Fibroblast of lung (primary cell): ENCODE measurements around the gene ATP1A3. TPM values are rescaled to one million over a fixed set of nuclear protein-coding genes. Genes with fewer than 3 reads are reported as not detected.

Source experiments
- DNase-seq, 2 donors: peaks; one replicate each; pipeline versions ENCODE4 v3.0.0 to v3.0.0-alpha.2; 2010; ENCODE audit warnings: low read depth in 2 of 2
- H2AFZ ChIP-seq: 2 replicates; pipeline ENCODE4 v1.5.1; 2012; ENCODE audit warnings: low read length, control low read depth, inconsistent platforms
- H3K27ac ChIP-seq: 2 replicates; pipeline ENCODE4 v1.5.1; 2011; ENCODE audit warnings: low read length, control low read depth; ENCODE audit not compliant: insufficient read depth
- H3K27me3 ChIP-seq: 2 replicates; pipeline ENCODE4 v1.5.1; 2011; ENCODE audit warnings: mild to moderate bottlenecking, low read length; ENCODE audit not compliant: control insufficient read depth, insufficient read depth
- H3K36me3 ChIP-seq: 2 replicates; pipeline ENCODE4 v1.5.1; 2011; ENCODE audit warnings: low read length; ENCODE audit not compliant: control insufficient read depth, insufficient read depth
- H3K4me1 ChIP-seq: 2 replicates; pipeline ENCODE4 v1.5.1; 2011; ENCODE audit warnings: low read length; ENCODE audit not compliant: control insufficient read depth, insufficient read depth; ENCODE audit errors: extremely low read depth
- H3K4me2 ChIP-seq: 2 replicates; pipeline ENCODE4 v1.5.1; 2011; ENCODE audit warnings: low read length, control low read depth; ENCODE audit not compliant: insufficient read depth; ENCODE audit errors: extremely low read depth
- H3K4me3 ChIP-seq, 4 experiments: fragments of 200-600 bp in 1 of 4; sonication (generic) in 1 of 4; replicated peaks in 1 of 4; 2 replicates each; pipeline ENCODE4 v1.5.1; 2011 to 2016; ENCODE audit warnings: low read length in 4 of 4, low read depth in 3 of 4, mild to moderate bottlenecking in 3 of 4, control low read depth in 2 of 4, inconsistent platforms in 1 of 4, mixed read lengths in 1 of 4; ENCODE audit not compliant: insufficient read depth in 1 of 4; ENCODE audit errors: control extremely low read depth in 1 of 4
- H3K79me2 ChIP-seq: 2 replicates; pipeline ENCODE4 v1.5.1; 2012; ENCODE audit warnings: mild to moderate bottlenecking, low read length, inconsistent platforms; ENCODE audit not compliant: control insufficient read depth, insufficient read depth
- H3K9ac ChIP-seq: 2 replicates; pipeline ENCODE4 v1.5.1; 2011; ENCODE audit warnings: mild to moderate bottlenecking, low read length, control low read depth; ENCODE audit not compliant: insufficient read depth
- H3K9me3 ChIP-seq: 2 replicates; pipeline ENCODE4 v1.5.1; 2012; ENCODE audit warnings: low read depth, low read length; ENCODE audit not compliant: control insufficient read depth, insufficient read depth
- H4K20me1 ChIP-seq: 2 replicates; pipeline ENCODE4 v1.5.1; 2011; ENCODE audit warnings: low read length; ENCODE audit not compliant: control insufficient read depth, insufficient read depth; ENCODE audit errors: extremely low read depth
- CTCF ChIP-seq, 2 donors: IDR thresholded peaks in 1 of 2; conservative IDR thresholded peaks in 1 of 2; 1 replicate in 1 of 2; 2 replicates in 1 of 2; pipeline ENCODE4 v1.5.1; 2011 to 2012; ENCODE audit warnings: low read length in 2 of 2, control low read depth in 1 of 2, inconsistent platforms in 1 of 2, low read depth in 1 of 2, mild to moderate bottlenecking in 1 of 2
- EZH2 ChIP-seq: IDR thresholded peaks from 2 replicates; pipeline ENCODE4 v1.5.1; 2012; ENCODE audit warnings: low read length, control low read depth, mild to moderate bottlenecking; ENCODE audit errors: missing control alignments
- polyA plus RNA-seq, 2 donors: library from polyadenylated mRNA; depleted of rRNA in 1 of 2; stranded (reverse) in 1 of 2; unstranded in 1 of 2; fragments of >200 nt; gene quantifications; 2 replicates each; pipeline ENCODE4 v1.2.1, GENCODE V29; 2011 to 2012; ENCODE audit warnings: missing spikeins in 1 of 2
- total RNA-seq: library from RNA; depleted of rRNA; stranded (reverse); fragments of >200 nt; gene quantifications from 2 replicates; pipeline ENCODE4 v1.2.1, GENCODE V29; 2014

The ATP1A3 gene
- total and polyA plus RNA-seq, 2 donors (not counting 1 experiment from before 2014, with no cell fraction given): 0.17 TPM; not detected in 1

GRCh38 chr19:42003506-42004294 lies 9.7 kb upstream of the ATP1A3 start:
- DNase-seq: no peak
- Histone ChIP-seq H3K4me1 (no peaks in the 10 kb centered on the region), H3K9ac (no peak overlapping the region), H3K4me3 (no peak overlapping the region), H2AFZ (no peak overlapping the region), H3K79me2 (no peaks in the 10 kb centered on the region), H3K27ac (no peak overlapping the region), H4K20me1 (no peaks in the 10 kb centered on the region), H3K9me3 (no peaks in the 10 kb centered on the region), H3K4me2 (no peak overlapping the region), H3K27me3 (peaks cover 24% of the 10 kb centered on the region), H3K36me3 (no peaks in the 10 kb centered on the region)
- TF ChIP-seq EZH2: no peak
- TF ChIP-seq CTCF (conservative IDR thresholded peaks at IDR 0.05 in 1 of 2, IDR thresholded peaks at IDR 0.05 in 1 of 2; ENCODE audit: low read depth in 1 of 2, low read length in 2 of 2): no peak

- Histone ChIP-seq H2AFZ (no peak overlapping the region), H3K27me3 (peaks cover 32% of the 10 kb centered on the region), H3K36me3 (no peaks in the 10 kb centered on the region), H3K9ac (no peak overlapping the region), H3K79me2 (no peaks in the 10 kb centered on the region), H3K4me1 (no peaks in the 10 kb centered on the region), H3K4me3 (no peak overlapping the region), H3K27ac (no peak overlapping the region), H4K20me1 (no peaks in the 10 kb centered on the region), H3K4me2 (no peak overlapping the region), H3K9me3 (no peaks in the 10 kb centered on the region)
- TF ChIP-seq EZH2 (no peak), CTCF (conservative IDR thresholded peaks at IDR 0.05 in 1 of 2, IDR thresholded peaks at IDR 0.05 in 1 of 2; ENCODE audit: low read depth in 1 of 2, low read length in 2 of 2) (no peak)
- DNase-seq: no peak
Observed at GRCh38 chr19:41999878-42000208, 5.8 kb upstream of the ATP1A3 start.

GRCh38 chr19:41999071-41999877 lies 5.2 kb upstream of the ATP1A3 start:
- no peak for DNase-seq
- peak; percentile 41 for TF ChIP-seq EZH2
- no peak for TF ChIP-seq CTCF (conservative IDR thresholded peaks at IDR 0.05 in 1 of 2, IDR thresholded peaks at IDR 0.05 in 1 of 2; ENCODE audit: low read depth in 1 of 2, low read length in 2 of 2)
- Histone ChIP-seq H3K9me3 (no peaks in the 10 kb centered on the region), H3K9ac (no peak overlapping the region), H3K36me3 (no peaks in the 10 kb centered on the region), H3K4me2 (no peak overlapping the region), H3K79me2 (no peaks in the 10 kb centered on the region), H3K27me3 (peaks cover 32% of the 10 kb centered on the region), H2AFZ (no peak overlapping the region), H3K4me3 (no peak overlapping the region), H3K4me1 (no peaks in the 10 kb centered on the region), H4K20me1 (no peaks in the 10 kb centered on the region), H3K27ac (no peak overlapping the region)
